NCI-H748 treated with DMSO at 0.1 percent for 48 hours (cell line): ENCODE results near the gene DRICH1.
"Not testable (repeated sequence)": the region's sequence is repeated elsewhere in the genome, so short reads cannot be mapped to it uniquely, and the experiment has no call there.

Source experiments
- DNase-seq: peaks from one replicate; lab custom pipeline; 2025; lab: John Stamatoyannopoulos, UW

DRICH1 gene, protein sequence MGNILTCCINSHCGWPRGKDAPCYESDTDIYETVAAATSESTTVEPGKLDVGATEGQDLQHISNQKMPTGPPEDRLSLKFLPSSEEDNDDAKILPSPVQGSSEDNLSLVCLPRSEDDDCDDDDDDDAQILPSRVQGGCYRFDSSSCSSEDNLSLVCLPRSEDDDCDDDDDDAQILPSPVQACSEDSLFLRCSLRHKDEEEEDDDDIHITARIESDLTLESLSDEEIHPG

DNA sequence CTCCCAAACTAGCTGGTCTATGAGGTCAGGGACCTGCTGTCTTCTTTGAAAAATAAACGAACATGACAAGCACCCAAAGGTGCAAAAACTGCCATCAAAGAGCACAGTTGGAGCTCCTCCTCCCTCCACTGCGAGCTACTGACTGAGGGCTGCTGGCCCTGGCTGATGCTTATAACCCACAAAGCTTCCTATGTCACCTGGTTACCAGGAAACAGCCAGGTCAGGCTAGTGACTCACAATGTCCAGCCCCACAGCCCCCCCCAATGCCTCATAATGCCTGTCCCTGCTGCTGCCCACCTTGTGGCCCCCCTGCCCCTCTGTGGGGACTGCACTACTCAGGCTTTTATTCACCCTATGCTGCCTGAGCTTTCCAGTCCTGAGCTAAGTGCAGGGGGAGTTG lies at the start of gene DRICH1:
Gene DRICH1 (minus strand): TSS at position 144 of the 400 bp plus-strand sequence. CDS start 298 bp downstream, outside the sequence.
- DNase-seq: no peak

DNA sequence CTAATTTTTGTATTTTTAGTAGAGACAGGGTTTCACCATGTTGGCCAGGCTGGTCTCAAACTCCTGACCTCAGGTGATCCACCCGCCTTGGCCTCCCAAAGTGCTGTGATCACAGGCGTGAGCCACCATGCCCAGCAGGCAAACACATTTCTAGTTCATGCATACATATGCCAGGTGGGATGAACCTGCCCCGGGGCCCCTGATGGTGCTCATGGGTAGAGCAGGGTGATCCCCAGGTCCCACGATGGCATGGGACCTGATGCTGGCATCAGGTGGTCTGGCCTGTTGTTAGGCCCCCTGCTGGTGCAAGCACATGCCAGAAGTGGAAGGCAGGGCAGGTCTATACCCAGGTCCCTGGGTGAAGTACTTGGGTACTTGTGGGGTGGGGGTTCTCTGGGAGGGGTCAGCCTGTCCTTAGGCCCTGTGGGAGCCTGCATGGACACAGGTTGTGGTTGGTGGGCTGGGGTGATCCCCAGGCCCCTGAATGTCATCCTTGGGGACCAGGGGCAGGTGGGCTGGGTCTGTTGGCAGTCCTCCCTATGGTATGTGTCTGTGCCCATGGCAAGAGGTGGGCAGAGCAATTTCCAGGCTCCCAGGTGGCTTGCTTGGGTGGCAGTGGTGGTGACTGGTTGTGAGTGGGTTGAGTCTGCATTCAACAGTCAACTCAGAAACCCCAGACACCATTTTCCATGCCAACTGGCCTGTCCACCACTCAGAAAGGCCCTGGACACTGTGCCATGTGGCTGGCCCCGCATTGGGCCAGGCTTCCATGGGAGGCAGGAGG lies 49.1 kb upstream of the DRICH1 start:
- no peak for DNase-seq

DNA sequence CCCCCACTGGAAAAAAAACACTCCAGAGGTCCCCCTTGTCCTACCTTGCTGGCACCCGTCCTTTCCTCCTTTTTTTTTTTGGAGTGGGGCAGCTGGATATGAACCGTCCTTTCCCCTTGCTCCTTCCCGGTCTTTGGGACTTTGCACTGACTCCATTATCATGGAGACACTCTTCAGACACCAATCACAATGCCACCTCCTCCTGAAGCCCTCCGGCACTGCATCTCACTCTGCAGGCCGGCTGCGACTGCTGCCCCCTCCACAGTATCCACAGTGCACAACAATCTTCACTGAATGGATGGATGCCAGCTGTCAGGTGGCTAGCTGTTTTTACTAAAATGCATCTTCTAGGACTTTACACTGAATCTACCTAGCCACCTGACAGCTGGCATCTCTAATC lies 46.0 kb upstream of the DRICH1 start:
- no peak for DNase-seq

DNA sequence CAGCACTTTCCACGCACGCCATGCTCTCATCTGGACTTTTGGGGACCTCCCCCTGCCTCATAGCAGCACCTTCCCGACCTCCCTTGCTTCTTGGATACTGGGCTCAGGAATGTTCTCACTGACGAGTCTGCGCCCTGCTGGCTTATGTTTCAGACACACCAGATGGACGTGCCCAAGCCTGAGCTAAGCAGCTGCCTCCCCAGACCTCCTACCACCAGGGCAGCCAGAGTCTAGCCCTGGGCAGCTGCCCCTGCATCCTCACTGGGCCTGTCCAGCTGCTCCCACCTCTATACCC lies 45.5 kb upstream of the DRICH1 start:
- DNase-seq: no peak

DNA sequence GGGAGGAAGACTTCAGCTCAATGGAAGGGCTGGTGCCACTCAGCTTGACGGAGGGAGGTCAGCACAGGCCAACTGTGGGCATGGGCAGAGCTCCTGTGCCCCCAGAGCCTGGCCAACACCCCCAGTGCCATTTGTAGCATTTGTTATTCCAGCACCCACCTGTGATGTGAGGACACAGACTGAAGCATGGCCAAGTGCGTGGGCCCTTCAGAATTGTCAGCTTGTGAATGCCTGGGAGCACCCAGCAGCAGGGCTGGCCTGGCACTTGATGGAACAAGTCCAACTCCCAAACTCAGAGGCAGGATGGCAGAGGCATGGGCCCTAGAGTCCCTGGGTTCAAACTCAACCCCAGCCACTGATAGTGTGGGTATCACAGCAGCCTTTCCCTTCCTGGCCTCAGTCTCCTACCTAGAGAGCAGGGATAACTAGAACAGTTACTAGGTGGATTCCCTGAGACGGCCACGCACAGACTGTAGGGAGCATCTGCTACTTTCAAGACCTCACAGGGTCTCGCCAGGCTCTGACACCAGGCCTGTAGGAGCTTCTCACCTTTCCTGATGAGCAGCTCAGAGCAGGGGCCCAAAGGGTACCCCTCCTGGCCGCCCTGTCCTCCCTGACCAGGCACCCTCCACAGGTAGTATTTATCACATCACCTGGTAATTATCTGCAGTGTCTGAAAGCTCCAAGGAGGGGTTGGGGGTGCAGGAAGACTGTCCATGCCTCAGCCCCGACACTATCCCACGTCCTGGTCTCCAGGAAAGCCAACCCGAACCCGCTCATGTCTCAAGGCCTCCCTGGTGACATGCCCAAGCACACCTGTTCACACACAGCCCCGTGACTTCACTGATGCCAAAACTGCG lies 45.0 kb upstream of the DRICH1 start:
- not testable (repeated sequence) for DNase-seq

DNA sequence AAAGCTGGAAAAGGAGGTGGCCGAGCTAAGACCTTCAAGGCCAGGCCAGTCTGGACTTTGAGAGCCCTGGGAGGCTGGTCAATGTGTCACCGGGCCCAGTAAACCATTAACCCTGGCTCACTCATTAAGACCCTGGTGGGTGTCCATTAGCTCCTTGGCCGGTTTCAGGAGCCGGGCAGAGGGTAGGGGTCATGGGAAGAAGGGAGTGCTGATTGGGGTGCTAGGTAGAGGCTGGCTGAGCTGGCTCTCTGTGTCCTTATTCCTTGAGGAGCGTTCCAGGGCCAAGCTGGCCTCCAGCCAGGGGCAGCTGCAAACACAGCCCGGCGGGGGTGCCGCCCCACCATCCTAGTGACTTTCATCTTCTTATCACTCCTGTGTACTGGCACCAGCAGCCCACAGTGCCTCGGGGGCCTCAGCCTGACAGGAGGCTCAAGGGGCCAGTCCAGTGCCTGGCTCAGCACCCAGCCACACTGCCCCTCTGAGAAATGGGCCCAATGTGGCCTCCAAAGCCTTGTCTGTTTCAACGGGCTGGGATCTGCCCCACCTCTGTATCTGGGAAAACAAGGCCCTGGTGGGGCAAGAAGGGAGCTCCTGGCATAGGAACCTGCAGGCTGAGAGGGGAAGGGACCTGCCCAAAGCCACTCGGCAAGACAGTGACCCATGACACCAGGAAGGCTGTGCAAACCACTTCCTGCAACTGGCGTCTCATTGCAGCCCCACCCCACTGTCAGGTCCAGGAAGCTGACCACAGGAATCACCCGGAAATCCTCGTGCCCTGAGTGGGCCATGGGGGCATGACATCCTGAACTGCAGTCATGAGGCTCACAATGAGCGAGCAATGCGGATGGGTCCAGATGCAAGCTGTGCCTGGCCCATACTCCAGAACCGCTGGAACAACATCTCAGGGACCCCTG lies 43.6 kb upstream of the DRICH1 start:
- no peak for DNase-seq

DNA sequence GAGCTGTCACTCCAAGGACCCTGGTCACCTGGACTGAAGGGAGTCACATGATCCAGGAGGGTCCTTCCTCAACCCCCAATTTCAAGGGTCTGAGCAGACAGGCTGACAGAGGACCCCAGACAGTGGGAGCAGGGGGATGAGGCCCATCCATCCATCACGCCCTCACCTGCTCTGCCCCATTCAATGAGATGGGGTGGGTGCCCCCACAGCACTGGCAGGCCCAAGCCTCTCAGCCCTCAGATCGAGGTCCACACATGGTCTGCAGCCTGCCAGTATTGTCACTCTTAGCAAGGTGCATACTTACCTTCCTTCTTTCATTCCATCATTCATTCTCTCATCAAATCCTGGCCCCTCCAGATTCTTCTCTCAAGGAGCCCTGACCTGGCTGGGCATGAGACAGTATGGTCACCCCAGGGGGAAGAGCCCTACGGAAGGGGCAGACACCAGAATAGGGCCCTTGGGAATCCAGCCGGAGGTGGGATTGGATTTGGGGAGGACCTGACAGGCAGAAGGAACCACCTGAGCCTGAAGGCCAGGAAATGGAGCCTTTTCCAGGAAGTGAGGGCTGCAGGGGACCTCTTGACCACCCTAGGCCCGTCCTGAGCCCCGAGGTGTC lies 42.9 kb upstream of the DRICH1 start:
- not testable (repeated sequence) for DNase-seq

DNA sequence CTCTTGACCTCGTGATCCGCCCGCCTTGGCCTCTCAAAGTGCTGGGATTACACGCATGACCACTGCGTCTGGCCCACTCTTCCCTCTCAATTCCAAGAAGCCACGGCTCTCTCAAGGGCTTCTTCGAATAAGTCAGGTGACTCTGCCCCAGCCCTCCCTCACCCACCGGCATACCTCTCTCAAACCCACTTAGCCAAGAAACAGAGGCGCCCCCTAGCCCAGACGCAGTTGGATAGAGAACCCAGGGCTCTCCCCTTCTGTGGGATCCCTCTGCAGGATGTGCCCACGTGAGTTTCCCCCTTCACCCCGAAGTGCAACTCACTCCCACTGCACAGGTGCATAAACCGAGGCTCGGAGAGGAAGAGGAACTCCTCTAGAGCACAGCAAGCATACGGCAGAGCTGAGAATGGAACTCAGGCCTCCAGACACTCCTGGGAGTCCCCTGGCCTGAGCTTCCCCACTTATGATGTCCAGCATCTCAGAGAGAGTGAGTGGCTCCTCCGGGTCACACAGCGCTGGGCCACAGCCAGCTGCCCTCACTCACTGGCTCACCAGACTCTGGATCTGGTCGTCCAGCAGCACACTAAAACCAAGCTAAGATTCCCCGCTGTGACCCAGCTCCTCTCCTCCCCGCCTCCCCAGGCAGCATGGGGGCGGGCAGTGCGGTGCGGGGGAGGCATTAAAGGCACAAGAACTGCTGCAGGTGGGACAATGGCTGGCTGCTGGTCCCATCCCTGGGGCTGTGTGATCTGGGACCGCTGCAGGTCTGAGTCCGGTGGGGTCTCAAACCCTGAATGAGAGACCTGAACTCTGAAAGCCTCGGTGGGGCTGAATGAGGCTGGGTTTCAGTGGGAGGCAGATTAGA lies 41.9 kb upstream of the DRICH1 start:
- DNase-seq: no peak

DNA sequence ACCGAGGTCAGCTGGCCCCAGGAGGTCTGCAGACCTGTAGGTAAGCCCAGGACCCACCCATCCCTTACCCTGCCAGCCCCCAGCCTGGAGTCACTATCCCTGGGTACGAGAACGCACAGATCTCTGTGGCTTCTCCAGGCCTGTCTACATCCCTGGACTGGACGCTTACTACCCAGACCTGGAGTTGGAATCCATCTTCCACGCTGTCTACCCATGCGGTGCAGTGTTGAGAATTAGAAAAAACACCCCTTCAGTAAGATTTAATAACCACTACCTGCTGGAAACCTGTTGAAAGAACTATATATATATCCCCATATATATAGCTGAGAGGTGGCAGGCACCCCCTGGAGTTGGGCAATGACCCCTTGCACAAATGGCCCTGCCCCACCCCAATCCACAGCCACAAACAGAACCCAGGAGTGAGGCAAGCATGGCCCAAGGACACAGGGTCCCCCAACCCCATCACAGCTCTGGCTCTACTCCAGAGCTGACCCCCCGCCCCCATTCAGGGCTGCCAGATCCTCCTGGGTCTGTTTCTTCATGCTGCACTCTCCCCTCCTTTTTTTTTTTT lies 41.0 kb upstream of the DRICH1 start:
- no peak for DNase-seq

DNA sequence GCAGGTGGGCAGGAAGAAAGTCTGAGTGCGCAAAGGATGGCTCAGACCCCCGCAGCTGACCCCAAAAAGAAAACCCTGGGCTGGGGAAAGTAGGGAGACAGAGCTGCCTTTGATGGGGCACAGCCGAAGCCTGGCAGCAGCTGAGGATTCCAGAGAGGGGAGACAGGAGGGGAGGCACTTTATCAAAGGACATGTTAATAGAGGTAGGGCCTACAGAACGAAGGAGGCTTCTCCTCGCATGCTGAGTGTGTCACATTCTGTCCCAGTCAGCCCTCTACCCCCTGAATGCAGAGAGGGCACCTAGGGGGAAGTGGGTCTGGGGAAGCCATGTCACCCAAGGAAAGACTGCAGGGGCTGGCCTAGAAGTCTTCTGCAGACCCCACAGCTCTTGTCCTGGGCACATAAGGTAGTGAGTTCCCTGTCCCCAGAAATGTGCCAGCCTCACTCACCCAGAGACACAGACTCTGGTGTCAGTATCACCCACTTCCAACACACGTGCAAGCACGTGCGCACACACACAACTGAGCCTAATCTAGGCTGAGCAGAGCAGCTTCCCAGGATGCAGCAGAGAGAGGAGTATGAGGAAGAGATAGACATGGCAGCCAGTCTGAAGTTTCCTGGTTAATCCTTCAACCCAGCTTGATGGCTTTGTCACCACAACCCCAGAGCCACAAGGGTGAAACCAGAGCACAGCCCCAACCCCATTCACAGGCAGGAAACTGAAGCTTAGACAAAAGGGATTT lies 40.4 kb upstream of the DRICH1 start:
- DNase-seq: not testable (repeated sequence)

DNA sequence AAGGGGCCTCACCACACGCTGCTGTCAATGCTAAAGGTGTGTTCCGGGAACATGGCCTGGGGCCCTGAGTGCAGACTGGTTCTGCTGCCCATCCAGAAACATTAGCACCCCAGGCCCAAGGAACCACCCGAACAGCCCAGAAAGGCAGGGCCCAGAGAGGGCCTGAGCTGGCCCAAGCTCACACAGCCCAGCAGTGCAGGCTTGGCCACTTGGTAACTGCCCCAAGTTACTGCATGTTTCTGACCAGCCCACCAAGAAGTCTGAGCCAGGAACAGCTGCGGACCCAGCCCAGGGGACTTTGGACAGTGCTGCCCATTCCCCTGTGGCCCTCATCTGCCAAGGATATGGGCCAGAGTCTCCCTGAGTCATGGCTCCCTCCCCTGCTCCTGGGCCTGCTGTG lies 39.3 kb upstream of the DRICH1 start:
- not testable (repeated sequence) for DNase-seq

DNA sequence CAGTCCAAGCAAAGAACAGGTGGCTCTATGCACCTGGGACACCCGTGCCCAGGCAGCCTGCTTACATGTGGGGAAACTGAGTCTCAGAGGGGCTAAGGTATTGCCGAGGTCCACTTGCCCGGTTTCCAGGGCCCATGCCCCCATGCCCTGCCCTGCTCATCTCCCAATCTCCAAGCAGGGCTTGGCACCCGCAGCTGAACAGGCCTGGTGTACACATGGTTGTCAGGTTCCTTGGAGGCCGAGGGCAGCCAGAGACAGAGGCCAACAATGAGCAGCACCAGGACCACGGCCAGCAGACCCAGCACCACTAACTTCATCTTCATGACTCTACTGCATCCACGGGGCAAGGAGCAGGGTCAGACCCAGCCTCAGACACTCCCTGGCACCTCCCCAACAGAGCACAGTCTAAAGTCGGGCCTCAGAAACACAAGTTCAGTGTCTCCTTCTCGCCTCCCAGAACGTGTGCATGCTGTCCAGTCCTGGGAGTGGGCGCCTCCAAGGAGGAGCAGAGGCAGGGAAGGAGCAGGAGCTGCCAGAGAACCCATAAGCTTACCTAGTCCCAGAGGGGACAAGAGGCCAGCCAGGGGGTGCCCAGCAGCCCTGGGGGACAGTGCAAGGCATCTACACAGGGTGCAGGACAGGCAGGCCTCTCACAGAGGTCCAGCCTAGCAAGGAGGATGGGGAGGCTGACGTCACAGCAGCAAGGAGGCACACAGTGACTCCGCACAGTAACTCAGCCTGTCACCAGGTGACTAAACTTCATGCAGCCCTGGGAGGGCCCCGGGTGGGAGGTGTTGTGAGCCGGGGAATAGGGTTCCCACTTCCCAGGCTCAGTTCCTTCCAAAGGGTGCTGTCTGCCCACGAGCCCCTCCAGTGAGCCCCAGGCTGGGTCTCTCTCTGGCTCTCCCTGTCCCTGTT lies 38.5 kb upstream of the DRICH1 start:
- no peak for DNase-seq

DNA sequence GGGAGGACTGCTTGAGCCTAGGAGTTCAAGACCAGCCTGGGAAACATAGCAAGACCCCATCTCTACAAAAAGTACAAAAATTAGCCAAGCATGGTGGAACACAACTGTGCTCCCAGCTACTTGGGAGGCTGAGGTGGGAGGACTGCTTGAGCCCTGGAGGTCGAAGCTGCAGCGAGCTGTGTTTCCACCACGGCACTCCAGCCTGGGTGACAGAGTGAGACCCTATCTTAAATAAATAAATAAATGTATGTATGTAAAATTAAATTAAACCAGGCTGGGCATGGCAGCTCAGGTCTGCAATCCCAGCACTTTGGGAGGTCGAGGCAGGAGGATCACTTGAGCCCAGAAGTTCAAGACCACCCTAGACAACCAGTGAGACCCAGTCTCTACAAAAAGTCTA lies 28.3 kb upstream of the DRICH1 start:
- DNase-seq: not testable (repeated sequence)

DNA sequence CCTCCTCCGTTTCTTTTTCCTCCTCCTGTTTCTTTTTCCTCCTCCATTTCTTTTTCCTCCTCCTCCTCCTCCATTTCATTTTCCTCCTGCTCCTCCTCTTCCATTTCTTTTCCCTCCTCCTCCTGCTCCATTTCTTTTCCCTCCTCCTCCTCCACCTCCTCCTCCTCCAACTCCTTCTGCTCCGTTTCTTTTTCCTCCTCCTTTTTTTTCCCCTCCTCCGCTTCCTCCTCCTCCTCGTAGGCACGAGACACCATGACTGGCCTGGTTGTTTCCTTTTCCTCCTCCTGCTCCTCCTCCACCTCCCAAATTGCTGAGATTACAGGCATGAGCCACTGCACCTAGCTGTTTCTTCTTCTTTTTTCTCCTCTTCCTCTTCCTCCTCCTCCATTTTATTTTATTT lies 25.6 kb upstream of the DRICH1 start:
- DNase-seq: no peak

DNA sequence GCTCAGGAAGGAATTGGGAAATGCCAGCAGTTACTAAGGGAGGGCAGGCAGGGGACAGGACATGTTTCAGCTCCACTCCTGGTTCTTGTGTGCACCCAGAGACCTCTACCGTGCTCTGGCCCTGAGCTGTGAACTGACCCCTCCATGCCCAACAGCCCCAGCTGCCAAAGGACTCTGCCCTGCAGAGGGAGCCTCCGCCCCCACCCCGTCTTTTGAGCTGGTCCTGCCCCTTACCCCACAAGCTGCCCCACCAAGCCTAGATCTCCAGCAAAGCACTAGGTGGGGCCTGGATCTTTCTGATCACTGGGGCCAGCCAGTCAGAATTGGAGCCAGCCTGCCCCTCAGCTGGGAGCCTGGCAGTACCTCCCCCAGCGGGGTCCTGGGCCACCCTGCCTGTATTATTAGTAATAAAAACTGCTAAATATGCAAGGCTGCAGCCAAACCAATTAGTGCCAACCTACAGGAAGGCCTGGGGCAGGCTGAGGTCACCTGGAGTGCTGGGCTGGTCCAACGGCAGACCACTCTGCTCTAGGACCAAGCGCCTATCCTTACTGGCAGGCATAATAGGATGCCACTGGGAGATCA lies 23.9 kb upstream of the DRICH1 start:
- DNase-seq: no peak

DNA sequence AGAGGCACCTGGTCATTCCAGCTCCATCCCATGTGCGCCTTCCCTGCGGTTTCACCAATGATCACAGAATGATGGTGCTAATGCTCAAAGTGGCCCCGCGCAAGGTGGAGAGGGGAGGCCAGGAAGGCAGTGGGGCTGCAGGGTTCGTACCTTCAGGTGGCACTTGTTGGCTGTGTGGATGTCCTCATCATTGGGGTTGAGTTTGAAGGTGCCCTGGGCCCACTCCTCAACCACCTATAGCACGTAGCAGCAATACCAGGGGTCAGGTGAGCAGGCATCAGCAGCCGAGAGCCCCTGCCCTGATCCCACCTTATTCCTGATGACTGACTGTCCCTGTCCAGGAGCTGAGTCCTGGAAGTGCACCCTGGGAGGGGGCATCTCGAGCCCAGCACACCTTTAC lies 20.6 kb upstream of the DRICH1 start:
- no peak for DNase-seq

DNA sequence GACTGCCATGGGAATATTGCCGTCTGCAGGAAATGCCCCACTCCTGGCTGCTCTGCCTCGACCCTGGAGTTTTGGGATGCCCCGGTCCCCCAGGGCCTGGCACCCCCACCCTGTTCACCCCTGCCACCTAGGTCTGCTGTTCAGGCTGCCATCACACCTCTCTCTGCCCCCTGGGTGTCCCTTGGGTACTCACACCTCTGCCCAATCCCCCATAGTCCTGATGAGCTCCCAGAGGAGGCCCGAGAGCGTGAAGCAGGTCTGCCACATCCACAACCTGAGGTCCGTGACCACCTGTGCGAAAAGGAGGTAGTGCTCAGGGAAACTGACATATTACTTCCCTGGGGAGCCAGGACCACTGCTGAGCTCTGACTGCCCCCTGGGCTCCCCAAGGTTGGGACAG lies 20.2 kb upstream of the DRICH1 start:
- no peak for DNase-seq

DNA sequence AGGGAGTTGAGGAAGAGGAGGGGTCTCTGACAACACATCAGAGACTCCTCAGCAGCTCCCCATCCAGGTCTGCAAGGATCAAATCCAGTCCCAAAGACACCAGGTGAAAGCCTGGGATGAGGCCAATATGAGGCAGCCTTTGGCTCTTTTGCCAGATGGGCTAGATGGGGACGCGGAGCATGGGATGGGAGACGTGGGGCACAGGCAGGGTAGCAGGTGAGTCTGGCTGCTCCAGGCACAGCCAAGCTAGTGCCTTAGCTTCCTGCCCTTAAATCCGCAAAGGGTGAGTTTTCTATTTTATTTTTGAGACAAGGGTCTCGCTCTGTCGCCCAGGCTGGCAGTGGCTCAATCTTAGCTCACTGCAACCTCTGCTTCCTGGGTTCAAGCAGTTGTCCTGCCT lies 19.6 kb upstream of the DRICH1 start:
- DNase-seq: no peak
